Fibroblast of the aortic adventitia (primary cell): Measurements from ENCODE around the gene TAT. TPM values are rescaled to one million over a fixed set of nuclear protein-coding genes. Genes with fewer than 3 reads are reported as not detected.
"Not testable (repeated sequence)": the region's sequence is repeated elsewhere in the genome, so short reads cannot be mapped to it uniquely, and the experiment has no call there.

Source experiments
- DNase-seq: peaks from one replicate; pipeline ENCODE4 v3.0.0-alpha.2; 2010; ENCODE audit warnings: low read depth
- H3K4me3 ChIP-seq: 2 replicates; pipeline ENCODE4 v1.5.1; 2011; ENCODE audit warnings: low read depth, mild to moderate bottlenecking, control low read depth, low read length, moderate library complexity
- total RNA-seq: library from RNA; depleted of rRNA; stranded (reverse); fragments of >200 nt; gene quantifications from 2 replicates; pipeline ENCODE4 v1.2.3, GENCODE V29; 2012; ENCODE audit warnings: low replicate concordance
- TF ChIP-seq, protein P1 (sequence below): IDR thresholded peaks from 2 replicates; pipeline ENCODE4 v1.5.1; 2011; ENCODE audit warnings: mild to moderate bottlenecking, low read length, control low read depth, inconsistent platforms; ENCODE audit not compliant: insufficient read depth

TAT gene
- total RNA-seq, result not detected in 2 replicates

GRCh38 chr16:71576971-71577370, at the start of gene TAT:
TSS of gene TAT (minus strand) at chr16:71577092. CDS start at chr16:71576415, 677 bp downstream.
- no peak within 1 kb of the TSS for H3K4me3 ChIP-seq
- TF ChIP-seq, protein P1, sequence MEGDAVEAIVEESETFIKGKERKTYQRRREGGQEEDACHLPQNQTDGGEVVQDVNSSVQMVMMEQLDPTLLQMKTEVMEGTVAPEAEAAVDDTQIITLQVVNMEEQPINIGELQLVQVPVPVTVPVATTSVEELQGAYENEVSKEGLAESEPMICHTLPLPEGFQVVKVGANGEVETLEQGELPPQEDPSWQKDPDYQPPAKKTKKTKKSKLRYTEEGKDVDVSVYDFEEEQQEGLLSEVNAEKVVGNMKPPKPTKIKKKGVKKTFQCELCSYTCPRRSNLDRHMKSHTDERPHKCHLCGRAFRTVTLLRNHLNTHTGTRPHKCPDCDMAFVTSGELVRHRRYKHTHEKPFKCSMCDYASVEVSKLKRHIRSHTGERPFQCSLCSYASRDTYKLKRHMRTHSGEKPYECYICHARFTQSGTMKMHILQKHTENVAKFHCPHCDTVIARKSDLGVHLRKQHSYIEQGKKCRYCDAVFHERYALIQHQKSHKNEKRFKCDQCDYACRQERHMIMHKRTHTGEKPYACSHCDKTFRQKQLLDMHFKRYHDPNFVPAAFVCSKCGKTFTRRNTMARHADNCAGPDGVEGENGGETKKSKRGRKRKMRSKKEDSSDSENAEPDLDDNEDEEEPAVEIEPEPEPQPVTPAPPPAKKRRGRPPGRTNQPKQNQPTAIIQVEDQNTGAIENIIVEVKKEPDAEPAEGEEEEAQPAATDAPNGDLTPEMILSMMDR, result no peak
- DNase-seq, result no peak

DNA sequence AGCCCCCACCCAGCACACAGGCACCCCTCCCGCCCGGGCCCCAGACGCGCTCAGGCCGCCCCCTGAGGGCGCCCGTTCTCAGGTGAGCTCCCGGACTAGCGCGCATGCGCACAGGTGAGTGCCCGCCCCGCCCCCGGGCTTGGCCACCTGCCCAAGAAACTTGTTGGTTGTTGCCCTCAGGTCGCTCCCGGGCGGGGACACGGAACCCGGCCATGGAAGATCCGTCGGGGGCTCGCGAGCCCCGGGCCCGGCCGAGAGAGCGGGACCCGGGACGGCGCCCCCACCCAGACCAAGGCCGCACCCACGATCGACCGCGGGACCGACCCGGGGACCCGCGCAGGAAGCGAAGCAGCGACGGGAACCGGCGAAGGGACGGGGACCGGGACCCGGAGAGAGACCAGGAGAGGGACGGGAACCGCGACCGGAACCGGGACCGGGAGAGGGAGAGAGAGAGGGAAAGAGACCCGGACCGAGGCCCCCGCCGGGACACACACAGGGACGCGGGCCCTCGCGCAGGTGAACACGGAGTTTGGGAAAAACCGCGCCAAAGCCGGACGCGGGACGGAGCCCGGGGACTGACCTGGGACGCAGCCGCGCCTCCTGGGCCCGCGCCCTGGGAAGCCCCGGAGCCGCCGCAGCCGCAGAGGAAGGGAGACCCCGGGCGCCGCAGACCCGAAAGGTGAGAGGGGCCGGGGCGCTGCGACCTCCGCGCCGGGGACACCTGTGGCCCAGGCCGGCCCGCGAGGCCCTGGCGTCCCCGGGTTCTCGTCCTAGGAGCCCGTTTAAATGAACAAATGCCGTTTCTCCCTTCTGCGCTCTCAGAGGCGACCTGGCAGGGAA, 49.3 kb upstream of the TAT start, which contains the start of gene MARVELD3:
MARVELD3 (plus strand) TSS at position 167 of the 840 bp plus-strand sequence; CDS start at position 213, 46 bp downstream.
- H3K4me3 ChIP-seq, result peak within 1 kb of the TSS; percentile 37
- TF ChIP-seq, protein P1, result no peak
- no peak for DNase-seq

- TF ChIP-seq, protein P1, result no peak
- DNase-seq, result no peak
- H3K4me3 ChIP-seq, result no peak overlapping the region
These were observed 48.4 kb upstream of the TAT start for GRCh38 chr16:71625113-71625850.

- TF ChIP-seq, protein P1, result no peak
- H3K4me3 ChIP-seq, result no peak overlapping the region
- no peak for DNase-seq
These were observed 46.7 kb upstream of the TAT start for GRCh38 chr16:71623597-71623996.

- no peak for DNase-seq
- TF ChIP-seq, protein P1, result no peak
These were observed 45.2 kb upstream of the TAT start for GRCh38 chr16:71622088-71622487.

GRCh38 chr16:71618429-71618828, 41.5 kb upstream of the TAT start:
- DNase-seq, result no peak

More at GRCh38 chr16:71622088-71622487, 45.2 kb upstream of the TAT start:
- H3K4me3 ChIP-seq, result no peak overlapping the region

GRCh38 chr16:71614956-71615355, 38.1 kb upstream of the TAT start:
- not testable (repeated sequence) for DNase-seq, H3K4me3 ChIP-seq

More at GRCh38 chr16:71618429-71618828, 41.5 kb upstream of the TAT start:
- TF ChIP-seq, protein P1, result no peak
- no peak overlapping the region for H3K4me3 ChIP-seq
